Measurements from ENCODE around the gene ARSG.
"Not testable (repeated sequence)": the region's sequence is repeated elsewhere in the genome, so short reads cannot be mapped to it uniquely, and the experiment has no call there.

The ARSG gene

DNA sequence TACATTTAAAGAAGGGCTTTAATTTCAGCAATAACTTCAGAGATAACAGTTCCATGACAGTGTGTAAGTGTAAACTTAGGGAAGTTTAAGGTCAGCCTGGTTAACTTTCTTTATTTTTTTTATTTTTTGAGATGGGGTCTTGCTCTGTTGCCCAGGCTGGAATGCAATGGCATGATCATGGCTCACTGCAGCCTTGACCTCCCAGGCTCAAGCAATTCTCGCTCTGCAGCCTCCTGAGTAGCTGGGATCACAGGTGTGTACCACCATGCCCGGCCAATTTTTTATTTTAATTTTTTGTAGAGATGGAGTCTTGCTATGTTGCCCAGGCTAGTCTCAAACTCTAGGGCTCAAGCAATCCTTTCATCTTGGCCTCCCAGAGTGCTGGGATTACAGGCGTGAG lies 15.0 kb upstream of the ARSG start:
- not testable (repeated sequence) for DNase-seq (ENCODE audit: extremely low read depth in 1 of 2, low read depth in 1 of 2)

- no peak for DNase-seq (ENCODE audit: extremely low read depth in 1 of 2, low read depth in 1 of 2)
Observed at GRCh38 chr17:68277807-68278206, 13.5 kb upstream of the ARSG start.

GRCh38 chr17:68281965-68282364 lies 9.3 kb upstream of the ARSG start:
- DNase-seq (ENCODE audit: extremely low read depth in 1 of 2, low read depth in 1 of 2) = not testable (repeated sequence)

- no peak for DNase-seq (ENCODE audit: extremely low read depth in 1 of 2, low read depth in 1 of 2)
Observed at GRCh38 chr17:68288375-68288774, 2.9 kb upstream of the ARSG start.

- DNase-seq (ENCODE audit: extremely low read depth in 1 of 2, low read depth in 1 of 2) = no peak
Observed at GRCh38 chr17:68288804-68289203, 2.5 kb upstream of the ARSG start.

- DNase-seq (ENCODE audit: extremely low read depth in 1 of 2, low read depth in 1 of 2) = no peak
Observed at GRCh38 chr17:68289473-68289872, 1.8 kb upstream of the ARSG start.

DNA sequence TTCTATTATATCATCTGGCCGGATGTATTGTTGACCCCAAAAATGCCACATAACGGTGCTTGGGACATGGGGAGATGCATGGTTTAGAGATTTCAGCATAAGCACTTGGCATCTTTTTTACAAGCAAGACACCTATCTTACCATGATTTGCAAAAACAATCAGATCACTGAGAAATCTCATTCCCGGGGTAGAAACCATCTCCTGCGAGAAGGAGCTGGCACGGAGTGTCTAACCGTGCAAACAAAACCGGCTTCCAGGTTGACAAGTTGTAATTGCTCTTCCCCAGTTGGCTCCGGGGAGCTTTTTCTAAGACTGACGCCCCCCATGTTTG lies 1.4 kb upstream of the ARSG start:
- no peak for DNase-seq (ENCODE audit: extremely low read depth in 1 of 2, low read depth in 1 of 2)

GRCh38 chr17:68290268-68290954 lies 884 bp upstream of the ARSG start:
- DNase-seq (ENCODE audit: extremely low read depth in 1 of 2, low read depth in 1 of 2) = peak; percentile 28 to 37

GRCh38 chr17:68291836-68292688 lies 767 bp downstream of the ARSG start:
- DNase-seq (ENCODE audit: extremely low read depth in 1 of 2, low read depth in 1 of 2) = peak; percentile 79 to 86

DNA sequence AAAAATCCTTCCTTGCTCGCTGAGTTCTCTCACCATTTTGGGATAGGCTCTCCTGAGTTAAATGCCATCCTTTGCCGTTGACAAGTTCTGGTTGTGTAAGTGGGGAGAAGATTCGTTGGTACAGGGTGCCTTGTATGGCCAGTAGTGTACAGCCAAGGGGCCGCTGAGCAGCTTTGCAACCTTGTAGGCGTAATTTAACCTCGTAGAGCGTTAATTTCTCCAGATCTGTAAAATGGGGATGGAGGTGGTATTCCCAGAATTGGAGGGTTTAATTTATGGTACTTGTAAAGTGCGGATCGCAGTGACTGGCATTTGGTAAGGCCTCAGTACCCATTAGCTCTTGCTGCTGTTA lies 1.4 kb downstream of the ARSG start:
- DNase-seq (ENCODE audit: extremely low read depth in 1 of 2, low read depth in 1 of 2) = no peak

GRCh38 chr17:68293490-68294195 lies 2.3 kb downstream of the ARSG start:
- no peak for DNase-seq (ENCODE audit: extremely low read depth in 1 of 2, low read depth in 1 of 2)

DNA sequence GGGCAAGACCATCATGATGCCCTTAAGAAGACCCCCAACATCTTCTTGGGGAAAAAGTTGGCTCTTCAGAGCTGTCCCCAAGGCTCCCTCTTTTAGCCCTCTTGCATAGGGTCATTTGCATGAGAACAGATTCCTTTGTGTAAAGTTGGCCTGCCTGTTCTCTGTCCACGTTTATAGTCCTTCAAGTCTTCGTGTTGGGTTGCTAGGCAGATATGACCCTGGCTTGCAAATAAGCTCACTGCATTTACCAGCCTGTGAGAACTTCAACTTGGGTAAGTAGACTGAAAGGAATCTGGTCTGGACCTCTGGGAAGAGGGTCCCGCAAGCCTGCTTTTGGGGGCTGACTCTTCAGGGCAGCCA lies 2.9 kb downstream of the ARSG start:
- no peak for DNase-seq (ENCODE audit: extremely low read depth in 1 of 2, low read depth in 1 of 2)

DNA sequence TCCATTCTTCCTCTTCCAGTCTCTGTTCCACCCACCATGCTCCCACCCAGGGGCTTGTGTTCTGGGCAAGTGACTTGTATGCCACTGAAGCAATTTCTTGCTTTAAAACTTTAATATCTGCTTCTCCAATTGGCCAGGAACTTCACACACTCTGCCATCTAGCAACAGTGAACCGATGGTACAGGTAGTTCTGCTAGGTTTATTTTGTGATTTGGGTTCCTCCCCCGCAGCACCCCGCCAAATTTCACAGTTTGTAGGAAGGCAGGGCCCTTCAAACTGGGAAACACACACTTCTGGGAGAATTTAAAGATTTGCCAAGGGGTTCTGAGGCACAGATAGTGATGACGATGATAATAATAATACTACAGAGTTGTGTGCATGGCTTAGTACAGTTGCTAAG lies 3.3 kb downstream of the ARSG start:
- DNase-seq (ENCODE audit: extremely low read depth in 1 of 2, low read depth in 1 of 2) = no peak

- no peak for DNase-seq (ENCODE audit: extremely low read depth in 1 of 2, low read depth in 1 of 2)
Observed at GRCh38 chr17:68295086-68295485, 3.8 kb downstream of the ARSG start.

- DNase-seq (ENCODE audit: extremely low read depth in 1 of 2, low read depth in 1 of 2) = peak in 1 of 2 donors; percentile 31
Observed at GRCh38 chr17:68296217-68297191, 5.2 kb downstream of the ARSG start.

DNA sequence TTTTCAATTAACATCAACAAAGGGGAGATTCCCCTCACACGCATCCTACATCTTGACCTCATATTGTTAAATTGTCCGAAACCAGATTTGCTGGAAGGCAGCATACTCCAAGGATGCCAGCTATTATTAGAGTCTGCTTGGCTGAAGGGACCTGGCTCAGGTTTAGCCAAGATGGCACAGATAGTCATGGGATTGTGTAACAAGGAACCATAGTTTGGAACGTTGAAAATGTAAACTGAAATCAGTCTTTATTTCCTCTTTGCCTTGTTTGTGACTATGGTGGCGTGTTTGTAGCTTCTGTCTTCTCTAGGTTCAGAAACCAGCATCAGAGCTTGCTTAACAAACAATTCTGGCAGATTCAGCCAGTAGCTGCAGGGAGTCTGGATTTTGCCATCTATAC lies 5.9 kb downstream of the ARSG start:
- no peak for DNase-seq (ENCODE audit: extremely low read depth in 1 of 2, low read depth in 1 of 2)

GRCh38 chr17:68298601-68299000 lies 7.3 kb downstream of the ARSG start:
- no peak for DNase-seq (ENCODE audit: extremely low read depth in 1 of 2, low read depth in 1 of 2)

- no peak for DNase-seq (ENCODE audit: extremely low read depth in 1 of 2, low read depth in 1 of 2)
Observed at GRCh38 chr17:68299817-68300216, 8.5 kb downstream of the ARSG start.

DNA sequence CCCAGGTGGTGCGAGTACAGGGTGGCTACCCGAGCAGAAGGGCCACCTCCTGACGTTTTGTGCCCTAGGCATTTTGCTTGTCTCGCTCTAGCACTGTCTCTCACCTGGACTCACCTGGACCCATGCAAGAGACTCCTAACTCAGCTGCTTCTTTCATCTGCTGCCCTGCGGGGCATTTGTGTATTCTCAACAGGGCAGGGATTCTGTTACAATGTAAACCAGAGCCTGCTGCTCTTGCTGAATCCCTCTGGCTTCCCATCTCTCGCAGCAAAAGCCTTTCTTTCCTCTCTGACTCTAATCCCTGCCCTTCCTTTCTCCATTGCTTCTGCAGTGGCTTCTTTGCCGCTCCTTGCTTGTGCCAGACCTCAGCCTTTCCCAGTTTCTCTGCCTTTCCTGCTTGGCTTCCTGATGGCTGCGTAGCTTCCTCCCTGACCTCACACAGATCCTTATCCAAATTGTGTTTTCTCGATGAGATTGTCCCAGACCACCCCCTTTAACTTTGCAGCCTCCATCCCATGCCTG lies 10.2 kb downstream of the ARSG start:
- DNase-seq (ENCODE audit: extremely low read depth in 1 of 2, low read depth in 1 of 2) = no peak

DNA sequence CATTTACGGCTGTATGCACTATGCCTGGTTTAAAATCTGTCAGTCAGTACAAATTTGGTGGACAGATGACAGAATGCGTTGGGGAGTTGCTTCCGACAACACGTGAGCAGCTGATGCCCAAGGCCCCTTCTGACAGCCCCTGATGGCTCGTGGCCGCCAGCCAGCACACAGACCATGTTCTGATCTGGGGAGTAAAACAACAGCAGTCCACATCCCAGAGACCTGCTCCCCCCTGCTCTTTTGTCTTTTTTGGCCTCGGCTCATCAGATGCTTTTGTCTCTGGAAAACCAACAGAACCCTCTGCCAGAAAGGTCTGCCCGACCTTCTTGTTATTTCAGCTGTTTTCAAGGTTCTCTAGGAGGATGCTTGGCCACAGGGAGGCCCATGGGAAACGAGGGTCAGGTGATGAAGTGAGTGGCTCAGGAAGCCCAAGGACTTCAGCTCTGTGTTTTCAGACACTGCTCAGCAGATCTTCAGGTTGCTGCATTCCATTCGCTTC lies 10.8 kb downstream of the ARSG start:
- DNase-seq (ENCODE audit: extremely low read depth in 1 of 2, low read depth in 1 of 2) = no peak
